IMR-90 (cell line): Measurements from ENCODE around the gene FAM53B. TPM values are rescaled to one million over a fixed set of nuclear protein-coding genes. Genes with fewer than 3 reads are reported as not detected.

Experiments used
- ATAC-seq: fragments of 200-7000 bp; cut with Tn5 transposase; 2 replicates; pipeline ENCODE4 v1.9.1; 2020; ENCODE audit warnings: low read depth, mild to moderate bottlenecking, moderate library complexity
- BruUV-seq: library from RNA; stranded (reverse); fragments of 400-500 nt; replicated peaks from 2 replicates; lab custom pipeline; 2021; lab: Mats Ljungman, UMichigan
- CTCF ChIA-PET: fragments of 300-600 bp; formaldehyde crosslinking; extraction: SDS; loops from one replicate; lab custom pipeline; 2021; ENCODE audit warnings: antibody characterized with exemption; lab: Yijun Ruan, JAX
- POLR2A ChIA-PET: fragments of 300-600 bp; sonication (Branson Sonifier 250); formaldehyde crosslinking; loops from one replicate; lab custom pipeline; 2022; ENCODE audit warnings: antibody characterized with exemption; ENCODE audit not compliant: unreplicated experiment; lab: Charles Lee
- DNase-seq: peaks from one replicate; pipeline ENCODE4 v3.0.0; 2013
- H2AFZ ChIP-seq: replicated peaks from 2 replicates; pipeline ENCODE3; 2013; ENCODE audit warnings: low read length, mild to moderate bottlenecking; ENCODE audit not compliant: poor library complexity
- H2AK5ac ChIP-seq: 2 replicates; pipeline ENCODE4 v1.6.1; 2013; ENCODE audit warnings: low read depth, low read length, inconsistent platforms
- H2AK9ac ChIP-seq: replicated peaks from 2 replicates; pipeline ENCODE3; 2013; ENCODE audit warnings: mild to moderate bottlenecking, low read depth, low read length, moderate library complexity; ENCODE audit not compliant: poor library complexity
- H2BK120ac ChIP-seq: 2 replicates; pipeline ENCODE4 v1.6.1; 2013; ENCODE audit warnings: low read depth, low read length, inconsistent platforms
- H2BK15ac ChIP-seq: 3 replicates; pipeline ENCODE4 v1.6.1; 2013; ENCODE audit warnings: low read depth, low read length, inconsistent platforms
- H2BK20ac ChIP-seq: 2 replicates; pipeline ENCODE4 v1.6.1; 2013; ENCODE audit warnings: low read depth, mild to moderate bottlenecking, inconsistent platforms, low read length, moderate library complexity
- H2BK5ac ChIP-seq: 2 replicates; pipeline ENCODE4 v1.6.1; 2013; ENCODE audit warnings: mild to moderate bottlenecking, low read depth, low read length, inconsistent platforms; ENCODE audit not compliant: poor library complexity, severe bottlenecking
- H3K14ac ChIP-seq: replicated peaks from 2 replicates; pipeline ENCODE4 v1.6.1; 2013; ENCODE audit warnings: low read depth, low read length, inconsistent platforms
- H3K18ac ChIP-seq: 2 replicates; pipeline ENCODE4 v1.6.1; 2013; ENCODE audit warnings: low read depth, low read length, control low read depth
- H3K23ac ChIP-seq: 2 replicates; pipeline ENCODE4 v1.6.1; 2013; ENCODE audit warnings: low read depth, low read length, inconsistent platforms
- H3K27ac ChIP-seq: 2 replicates; pipeline ENCODE4 v1.5.1; 2013; ENCODE audit warnings: mild to moderate bottlenecking, control low read depth, low read length; ENCODE audit not compliant: insufficient read depth
- H3K27me3 ChIP-seq: 2 replicates; pipeline ENCODE4 v1.6.1; 2013; ENCODE audit warnings: low read length; ENCODE audit not compliant: control insufficient read depth, insufficient read depth
- H3K36me3 ChIP-seq: 2 replicates; pipeline ENCODE4 v1.6.1; 2013; ENCODE audit warnings: low read length, mixed read lengths; ENCODE audit not compliant: control insufficient read depth, insufficient read depth
- H3K4ac ChIP-seq: 2 replicates; pipeline ENCODE4 v1.6.1; 2013; ENCODE audit warnings: low read depth, low read length, inconsistent platforms
- H3K4me1 ChIP-seq: 2 replicates; pipeline ENCODE4 v1.6.1; 2013; ENCODE audit warnings: low read length, mixed read lengths; ENCODE audit not compliant: control insufficient read depth, insufficient read depth
- H3K4me2 ChIP-seq: 2 replicates; pipeline ENCODE4 v1.6.1; 2013; ENCODE audit warnings: low read depth, mild to moderate bottlenecking, control low read depth, low read length, moderate library complexity
- H3K4me3 ChIP-seq: 2 replicates; pipeline ENCODE4 v1.5.1; 2013; ENCODE audit warnings: low read depth, mild to moderate bottlenecking, control low read depth, low read length, moderate library complexity; ENCODE audit not compliant: insufficient read depth
- H3K56ac ChIP-seq: 2 replicates; pipeline ENCODE4 v1.6.1; 2013; ENCODE audit warnings: low read length, inconsistent platforms; ENCODE audit not compliant: insufficient read depth; ENCODE audit errors: extremely low read depth
- H3K79me1 ChIP-seq, 2 experiments: 2 replicates each; pipeline ENCODE4 v1.6.1; 2013; ENCODE audit warnings: low read length in 2 of 2, inconsistent platforms in 1 of 2, low read depth in 1 of 2
- H3K9ac ChIP-seq: 2 replicates; pipeline ENCODE4 v1.6.1; 2013; ENCODE audit warnings: low read depth, low read length, control low read depth
- H3K9me1 ChIP-seq: 2 replicates; pipeline ENCODE4 v1.6.1; 2013; ENCODE audit warnings: low read length, inconsistent platforms; ENCODE audit not compliant: insufficient read depth
- H3K9me3 ChIP-seq: 2 replicates; pipeline ENCODE4 v1.6.1; 2013; ENCODE audit warnings: low read length; ENCODE audit not compliant: control insufficient read depth, insufficient read depth
- H4K20me1 ChIP-seq: 2 replicates; pipeline ENCODE4 v1.6.1; 2013; ENCODE audit warnings: low read length, inconsistent platforms; ENCODE audit not compliant: insufficient read depth
- H4K5ac ChIP-seq: 2 replicates; pipeline ENCODE4 v1.6.1; 2013; ENCODE audit warnings: mild to moderate bottlenecking, low read depth, low read length, control low read depth
- H4K8ac ChIP-seq, 2 experiments: 2 replicates each; pipeline ENCODE4 v1.6.1; 2013; ENCODE audit warnings: low read depth in 2 of 2, low read length in 2 of 2, control low read depth in 1 of 2, inconsistent platforms in 1 of 2
- H4K91ac ChIP-seq: 2 replicates; pipeline ENCODE4 v1.6.1; 2013; ENCODE audit warnings: low read depth, low read length, inconsistent platforms; ENCODE audit not compliant: insufficient read depth
- BHLHE40 ChIP-seq: fragments of 150-350 bp; IDR thresholded peaks from 2 replicates; pipeline ENCODE4 v1.6.1; 2016; ENCODE audit warnings: mild to moderate bottlenecking, low read depth, low read length
- CEBPB ChIP-seq: IDR thresholded peaks from 2 replicates; pipeline ENCODE4 v1.6.1; 2012; ENCODE audit warnings: low read depth, low read length, improper control_type of control experiment
- CHD1 ChIP-seq: IDR thresholded peaks from 2 replicates; pipeline ENCODE4 v1.6.1; 2012; ENCODE audit warnings: low read depth, low read length, improper control_type of control experiment
- ELK1 ChIP-seq: fragments of 150-350 bp; IDR thresholded peaks from 2 replicates; pipeline ENCODE4 v1.6.1; 2016; ENCODE audit warnings: low read depth, mild to moderate bottlenecking, low read length, moderate library complexity, borderline replicate concordance
- FOS ChIP-seq: fragments of 150-350 bp; IDR thresholded peaks from 2 replicates; pipeline ENCODE4 v1.6.1; 2016; ENCODE audit warnings: low read depth, low read length
- MAFK ChIP-seq: IDR thresholded peaks from 2 replicates; pipeline ENCODE4 v1.6.1; 2012; ENCODE audit warnings: low read depth, low read length, improper control_type of control experiment
- MXI1 ChIP-seq: IDR thresholded peaks from 2 replicates; pipeline ENCODE4 v1.6.1; 2012; ENCODE audit warnings: low read depth, mild to moderate bottlenecking, low read length, moderate library complexity, borderline replicate concordance
- RAD21 ChIP-seq: IDR thresholded peaks from 2 replicates; pipeline ENCODE4 v1.6.1; 2012; ENCODE audit warnings: low read length, improper control_type of control experiment
- RCOR1 ChIP-seq: IDR thresholded peaks from 2 replicates; pipeline ENCODE4 v1.6.1; 2012; ENCODE audit warnings: mild to moderate bottlenecking, low read length, improper control_type of control experiment; ENCODE audit not compliant: insufficient replicate concordance
- RFX5 ChIP-seq: IDR thresholded peaks from 2 replicates; pipeline ENCODE4 v1.8.0; 2012; ENCODE audit warnings: low read depth, mild to moderate bottlenecking, low read length, moderate library complexity
- SMC3 ChIP-seq: fragments of 150-350 bp; IDR thresholded peaks from 2 replicates; pipeline ENCODE4 v1.6.1; 2016; ENCODE audit warnings: low read depth, mild to moderate bottlenecking, antibody characterized with exemption, low read length, moderate library complexity
- USF2 ChIP-seq: fragments of 150-350 bp; IDR thresholded peaks from 2 replicates; pipeline ENCODE4 v1.6.1; 2017; ENCODE audit warnings: mild to moderate bottlenecking, antibody characterized with exemption, low read length, low read depth
- WGBS, 2 experiments: methylation state at CpG; one replicate each; pipeline versions ENCODE4 v1.1.5 to v1.1.7; 2013; ENCODE audit warnings: missing lambda C conversion rate in 2 of 2; ENCODE audit not compliant: insufficient read length in 1 of 2; ENCODE audit errors: extremely low coverage in 2 of 2; 5-methylcytosine and 5-hydroxymethylcytosine counted together
- dilution Hi-C: fragments of 300-500 bp; cut with HindIII; formaldehyde crosslinking; loops from one replicate; pipeline ENCODE4 v1.14.3; 2018; ENCODE audit warnings: low sequenced_read_pairs; ENCODE audit not compliant: unreplicated experiment
- in situ Hi-C: fragments of 300-500 bp; cut with MboI; formaldehyde crosslinking; loops from 3 replicates; pipeline ENCODE4 v1.14.3; 2019; ENCODE audit warnings: low sequenced_read_pairs, inconsistent platforms, mixed read lengths
- intact Hi-C: fragments of 100-400 bp; cut with micrococcal nuclease; formaldehyde crosslinking; loops from 2 replicates; pipeline ENCODE4 v1.10.0; 2022
- polyA plus RNA-seq, 3 experiments: library from polyadenylated mRNA; depleted of rRNA; stranded (reverse); fragments of >200 nt; gene quantifications; 2 replicates each; pipeline ENCODE4 v1.2.3, GENCODE V29; 2012; ENCODE audit warnings: low replicate concordance in 1 of 3
- total RNA-seq: library from RNA; depleted of rRNA; stranded (reverse); fragments of >200 nt; gene quantifications from 2 replicates; pipeline ENCODE4 v1.2.3, GENCODE V29; 2012

FAM53B gene
- total and polyA plus RNA-seq, 2 of the 4 experiments (the other 2 are of a cell fraction) = 3.8 to 5.7 TPM

- Histone ChIP-seq H4K20me1 (no peaks in the 10 kb centered on the region), H2BK20ac (no peak overlapping the region), H3K9me1 (no peaks in the 10 kb centered on the region), H3K4ac (no peak overlapping the region), H3K27ac (no peak overlapping the region), H4K5ac (no peak overlapping the region), H3K79me1 (no peaks in the 10 kb centered on the region), H3K4me1 (no peaks in the 10 kb centered on the region), H3K27me3 (peaks cover 4% of the 10 kb centered on the region; the same call in 1 of the 2 replicates), H4K8ac (no peak overlapping the region), H2BK15ac (no peak overlapping the region), H3K36me3 (no peaks in the 10 kb centered on the region), H4K91ac (no peak overlapping the region), H2BK5ac (no peak overlapping the region), H3K9ac (no peak overlapping the region), H3K23ac (no peak overlapping the region), H3K4me2 (no peak overlapping the region), H3K4me3 (no peak overlapping the region), H2AK9ac (no peak overlapping the region), H3K9me3 (no peaks in the 10 kb centered on the region), H2BK120ac (no peak overlapping the region), H3K56ac (no peak overlapping the region), H3K18ac (no peak overlapping the region), H2AFZ (no peak overlapping the region), H3K14ac (no peak overlapping the region), H2AK5ac (no peak overlapping the region)
- BruUV-seq = no TSS peak
- POLR2A ChIA-PET = no interaction called here
- CTCF ChIA-PET = no interaction called here
- intact Hi-C loops (no loop called here), in situ Hi-C loops (no loop called here), dilution Hi-C loops (no loop called here)
- TF ChIP-seq CEBPB = no peak
- TF ChIP-seq MAFK = no peak
- no peak for TF ChIP-seq USF2
- TF ChIP-seq RFX5 = no peak
- TF ChIP-seq RCOR1 = no peak
- TF ChIP-seq FOS = no peak
- TF ChIP-seq RAD21 = no peak
- no peak for TF ChIP-seq BHLHE40
- no peak for TF ChIP-seq MXI1
- TF ChIP-seq SMC3 = no peak
- no peak for TF ChIP-seq CHD1
- no peak for TF ChIP-seq ELK1
- ATAC-seq = no peak
- no peak for DNase-seq
- 57% methylated on average over 7 of the region's 13 CpGs; no CpG with 5 or more reads in 1 of the 2 experiments for WGBS, 2 experiments
Measured at GRCh38 chr10:124598773-124599587, 145.2 kb downstream of the FAM53B start.
